Measurements from ENCODE around the gene ARHGAP21.

Gene ARHGAP21

GRCh38 chr10:24574161-24574560, 149.5 kb downstream of the ARHGAP21 start:
- no peak for DNase-seq (ENCODE audit: low read depth)

GRCh38 chr10:24571870-24572450, 151.7 kb downstream of the ARHGAP21 start:
- DNase-seq (ENCODE audit: low read depth) = no peak

- DNase-seq (ENCODE audit: low read depth) = no peak
Measured at GRCh38 chr10:24570658-24571426, 152.8 kb downstream of the ARHGAP21 start.

- no peak for DNase-seq (ENCODE audit: low read depth)
Measured at GRCh38 chr10:24569828-24570657, 153.6 kb downstream of the ARHGAP21 start.

GRCh38 chr10:24569330-24569796, 154.3 kb downstream of the ARHGAP21 start:
- DNase-seq (ENCODE audit: low read depth) = no peak

GRCh38 chr10:24568042-24568441, 155.6 kb downstream of the ARHGAP21 start:
- no peak for DNase-seq (ENCODE audit: low read depth)

- peak; percentile 52 for DNase-seq (ENCODE audit: low read depth)
Measured at GRCh38 chr10:24561453-24561852, 162.2 kb downstream of the ARHGAP21 start.

- peak; percentile 85 for DNase-seq (ENCODE audit: low read depth)
Measured at GRCh38 chr10:24556750-24557742, 166.6 kb downstream of the ARHGAP21 start.

- peak; percentile 60 for DNase-seq (ENCODE audit: low read depth)
Measured at GRCh38 chr10:24556126-24556749, 167.4 kb downstream of the ARHGAP21 start.

- no peak for DNase-seq (ENCODE audit: low read depth)
Measured at GRCh38 chr10:24554036-24554435, 169.7 kb downstream of the ARHGAP21 start.

- DNase-seq (ENCODE audit: low read depth) = no peak
Measured at GRCh38 chr10:24553051-24553612, 170.6 kb downstream of the ARHGAP21 start.

- peak; percentile 39 for DNase-seq (ENCODE audit: low read depth)
Measured at GRCh38 chr10:24552346-24553016, 171.2 kb downstream of the ARHGAP21 start.

GRCh38 chr10:24551161-24551560, 172.5 kb downstream of the ARHGAP21 start:
- no peak for DNase-seq (ENCODE audit: low read depth)

GRCh38 chr10:24550680-24551079, 173.0 kb downstream of the ARHGAP21 start:
- DNase-seq (ENCODE audit: low read depth) = no peak

GRCh38 chr10:24545585-24545984, 178.1 kb downstream of the ARHGAP21 start:
- DNase-seq (ENCODE audit: low read depth) = no peak

- no peak for DNase-seq (ENCODE audit: low read depth)
Measured at GRCh38 chr10:24544776-24545175, 178.9 kb downstream of the ARHGAP21 start.

GRCh38 chr10:24542314-24543270, 181.1 kb downstream of the ARHGAP21 start:
- DNase-seq (ENCODE audit: low read depth) = no peak

GRCh38 chr10:24541239-24541753, 182.4 kb downstream of the ARHGAP21 start:
- no peak for DNase-seq (ENCODE audit: low read depth)

- DNase-seq (ENCODE audit: low read depth) = no peak
Measured at GRCh38 chr10:24536636-24537035, 187.1 kb downstream of the ARHGAP21 start.
